HG03159 (cell line): ENCODE data around the gene ASCC1.
"Not testable (repeated sequence)": the region's sequence is repeated elsewhere in the genome, so short reads cannot be mapped to it uniquely, and the experiment has no call there.

Source experiments
- ATAC-seq: cut with Tn5 transposase; IDR thresholded peaks from one replicate; pipeline ENCODE4 v1.9.1; 2021; ENCODE audit warnings: mild to moderate bottlenecking, moderate library complexity; ENCODE audit not compliant: unreplicated experiment

ASCC1 gene

DNA sequence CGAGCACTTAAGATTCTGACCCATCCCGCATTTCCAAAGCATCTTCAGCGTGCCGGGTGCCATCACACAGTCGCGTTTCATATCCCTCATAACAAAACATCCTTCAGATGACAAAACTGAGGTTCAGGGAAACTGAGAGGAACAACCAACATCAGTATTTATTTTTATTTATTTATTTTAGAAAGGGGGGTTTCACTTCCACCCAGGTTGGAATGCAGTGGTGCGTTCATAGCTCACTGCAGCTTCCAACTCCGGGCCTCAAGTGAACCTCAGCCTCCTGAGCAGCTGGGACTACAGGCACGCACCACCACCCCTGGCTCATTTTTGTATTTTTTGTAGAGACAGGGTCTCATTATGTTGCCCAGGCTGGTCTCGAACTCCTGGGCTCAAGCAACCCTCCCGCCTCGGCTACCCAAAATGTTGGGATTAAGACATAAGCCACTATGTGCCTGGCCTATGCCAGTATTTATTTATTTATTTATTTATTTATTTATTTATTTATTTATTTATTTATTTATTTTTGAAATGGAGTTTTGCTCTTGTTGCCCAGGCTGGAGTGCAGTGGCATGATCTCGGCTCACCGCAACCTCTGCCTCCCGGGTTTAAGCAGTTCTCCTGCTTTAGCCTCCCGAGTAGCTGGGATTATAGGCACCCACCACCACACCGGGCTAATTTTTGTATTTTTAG lies 33.2 kb upstream of the ASCC1 start:
- peak; percentile 6 for ATAC-seq

DNA sequence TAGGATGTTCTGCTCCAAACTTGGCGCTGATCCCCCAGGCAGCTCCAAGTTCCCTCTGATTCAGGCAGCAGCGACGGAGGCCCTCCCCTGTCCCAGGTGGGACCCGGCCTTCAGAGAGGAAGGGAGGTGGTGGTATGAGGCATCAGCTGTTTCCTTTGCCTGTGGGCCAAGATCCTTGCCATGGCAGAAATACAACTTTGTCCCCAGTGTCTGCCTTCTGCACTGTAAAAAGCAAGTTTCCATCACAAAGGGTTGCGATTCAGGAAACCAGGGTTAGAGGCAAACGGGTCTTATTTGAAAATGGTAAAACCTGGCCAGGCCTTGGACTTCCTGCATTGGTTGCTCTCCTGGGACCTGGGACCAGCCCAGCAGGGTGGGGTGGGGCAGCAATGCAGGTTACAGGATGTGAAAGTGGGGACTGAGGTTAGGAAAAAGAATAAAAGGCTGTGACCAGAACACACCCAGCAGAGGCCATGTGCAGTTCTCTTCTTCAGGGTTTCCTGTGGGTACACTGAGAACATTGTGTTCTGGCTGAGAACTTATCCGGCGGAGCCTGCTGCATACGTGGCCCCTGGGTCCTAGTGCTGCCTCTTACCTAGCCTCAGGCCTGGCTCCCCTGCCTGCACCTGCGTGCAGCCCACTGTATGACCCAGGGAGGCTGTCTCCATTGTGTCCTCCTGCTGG lies 32.5 kb upstream of the ASCC1 start:
- ATAC-seq, result peak; percentile 83

DNA sequence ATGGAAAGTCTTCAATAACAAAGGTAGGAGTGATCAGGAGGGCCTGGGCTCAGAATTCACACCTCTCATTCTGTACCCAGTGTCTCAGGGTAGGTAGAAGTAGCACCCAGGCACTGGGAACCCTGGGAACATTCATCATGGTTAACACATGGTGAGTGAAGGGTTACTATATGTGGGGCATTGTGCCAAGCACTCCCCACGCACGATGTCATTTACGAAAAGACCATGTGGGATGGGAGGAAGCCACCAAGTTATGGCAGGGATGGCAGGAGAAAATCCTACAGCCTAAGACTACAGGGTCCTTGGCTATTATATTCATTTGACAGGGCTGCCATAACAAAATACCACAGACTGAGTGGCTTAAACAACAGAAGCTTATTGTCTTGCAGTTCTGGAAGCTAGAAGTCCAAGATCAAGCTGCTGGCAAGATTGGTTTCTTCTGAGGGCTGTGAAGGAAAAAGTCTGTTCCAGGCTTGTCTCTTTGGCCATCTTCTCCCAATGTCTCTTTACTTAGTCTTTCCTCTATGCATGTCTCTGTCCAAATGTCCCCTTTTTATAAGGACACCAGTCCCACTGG lies 30.0 kb upstream of the ASCC1 start:
- no peak for ATAC-seq

DNA sequence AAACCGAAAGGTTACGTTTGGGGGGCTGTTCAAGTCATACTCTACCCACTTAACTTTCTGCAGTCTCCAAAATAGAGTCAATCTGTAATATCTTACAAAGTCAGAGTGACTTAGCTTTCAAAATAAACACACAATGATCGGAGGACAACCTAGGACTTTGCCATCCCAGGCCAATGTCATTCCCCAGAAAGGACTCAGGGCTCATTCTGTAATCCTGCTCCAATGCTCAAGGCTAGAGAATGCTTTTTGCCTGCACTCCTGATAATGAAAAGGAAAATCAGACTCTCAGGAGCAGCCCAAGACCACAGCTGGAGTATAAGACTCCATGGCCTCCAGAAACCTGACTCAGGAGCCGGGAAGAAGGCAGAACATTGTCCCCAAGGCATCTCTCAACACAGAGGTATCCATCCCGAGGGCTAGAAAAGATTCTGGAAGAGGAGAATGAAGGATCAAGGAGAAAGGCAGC lies 28.5 kb upstream of the ASCC1 start:
- ATAC-seq, result no peak

DNA sequence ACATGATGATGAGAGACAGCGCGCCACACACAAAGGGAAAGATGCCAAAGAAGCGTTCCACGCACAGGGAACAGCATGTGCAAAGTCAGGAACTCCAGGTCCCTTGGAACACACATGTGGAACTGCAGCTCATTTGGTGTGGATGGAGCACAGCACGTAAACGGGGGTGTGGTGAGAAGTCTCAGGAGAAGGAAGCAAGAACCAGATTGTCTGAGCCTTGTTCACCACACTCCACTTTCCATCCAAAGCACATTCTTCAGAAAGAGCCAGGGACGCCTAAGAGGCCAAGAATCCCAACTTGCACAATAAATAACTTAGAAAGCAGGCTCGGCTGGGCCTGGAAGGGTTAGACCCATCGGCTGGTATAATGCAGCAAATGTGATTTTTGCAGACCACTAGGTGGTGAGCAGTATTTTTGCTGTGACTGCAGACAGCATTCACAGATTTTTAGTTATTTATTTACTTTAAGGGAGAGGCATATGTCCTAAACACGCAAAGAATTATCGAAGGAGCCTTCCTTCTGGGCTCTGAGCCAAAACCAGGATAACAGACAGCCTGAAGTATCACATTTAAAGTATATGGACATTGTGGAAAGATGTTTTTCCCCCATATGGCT lies 27.9 kb upstream of the ASCC1 start:
- ATAC-seq, result no peak

DNA sequence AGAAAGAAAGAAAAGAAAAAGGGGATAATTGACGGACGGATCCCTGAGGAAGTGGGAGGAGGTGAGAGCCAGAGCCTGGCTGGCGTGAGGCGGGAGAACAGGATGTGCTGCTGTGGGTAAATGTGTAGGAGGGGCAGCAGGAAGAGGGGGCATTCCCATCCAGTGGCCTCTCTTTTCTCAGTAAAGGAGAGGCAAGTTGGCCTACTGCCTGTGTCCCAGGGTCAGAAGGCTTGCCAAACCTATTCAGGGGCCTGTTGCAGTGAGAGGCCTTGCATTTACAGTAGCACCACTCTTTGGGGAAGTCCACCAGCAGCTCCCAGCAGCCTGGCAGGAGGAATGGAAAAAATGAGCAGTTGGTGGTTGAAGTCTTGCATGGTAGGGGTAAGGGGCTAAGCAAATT lies 26.6 kb upstream of the ASCC1 start:
- no peak for ATAC-seq

DNA sequence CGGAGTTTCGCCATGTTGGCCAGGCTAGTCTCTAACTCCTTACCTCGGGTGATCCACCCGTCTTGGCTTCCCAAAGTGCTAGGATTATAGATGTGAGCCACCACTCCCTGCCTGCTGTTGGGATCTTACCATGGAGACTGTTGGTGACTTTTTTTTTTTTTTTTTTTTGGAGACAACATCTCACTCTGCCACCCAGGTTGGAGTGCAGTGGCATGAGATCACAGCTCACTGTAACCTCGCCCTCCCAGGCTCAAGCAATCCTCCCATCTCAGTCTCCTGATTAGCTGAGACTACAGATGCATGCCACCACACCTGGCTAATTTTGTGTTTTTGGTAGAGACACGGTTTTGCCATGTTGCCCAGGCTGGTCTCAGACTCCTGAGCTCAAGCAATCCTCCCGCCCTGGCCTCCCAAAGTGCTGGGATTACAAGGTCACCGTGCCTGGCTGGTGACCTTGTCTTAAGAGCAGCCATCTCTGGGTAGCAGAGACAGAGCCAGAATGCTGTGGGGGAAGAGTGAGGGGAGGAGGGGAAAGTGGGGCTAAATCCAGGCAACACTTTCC lies 25.7 kb upstream of the ASCC1 start:
- ATAC-seq, result no peak

DNA sequence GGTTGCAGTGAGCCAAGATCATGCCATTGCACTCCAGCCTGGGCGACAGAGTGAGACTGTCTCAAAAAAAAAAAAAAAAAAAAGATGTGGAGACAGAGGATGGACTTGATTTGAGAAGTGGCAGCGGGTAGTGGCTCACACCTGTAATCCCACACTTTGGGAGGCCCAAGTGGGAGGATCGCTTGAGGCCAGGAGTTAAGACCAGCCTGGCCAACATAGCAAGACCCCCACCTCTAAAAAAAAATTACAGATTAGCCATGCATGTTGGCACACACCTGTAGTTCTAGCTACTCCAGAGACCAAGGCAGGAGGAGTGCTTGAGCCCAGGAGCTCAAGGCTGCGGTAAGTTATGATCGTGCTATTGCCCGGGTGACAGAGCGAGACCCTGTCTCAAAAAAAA lies 24.3 kb upstream of the ASCC1 start:
- ATAC-seq, result no peak

DNA sequence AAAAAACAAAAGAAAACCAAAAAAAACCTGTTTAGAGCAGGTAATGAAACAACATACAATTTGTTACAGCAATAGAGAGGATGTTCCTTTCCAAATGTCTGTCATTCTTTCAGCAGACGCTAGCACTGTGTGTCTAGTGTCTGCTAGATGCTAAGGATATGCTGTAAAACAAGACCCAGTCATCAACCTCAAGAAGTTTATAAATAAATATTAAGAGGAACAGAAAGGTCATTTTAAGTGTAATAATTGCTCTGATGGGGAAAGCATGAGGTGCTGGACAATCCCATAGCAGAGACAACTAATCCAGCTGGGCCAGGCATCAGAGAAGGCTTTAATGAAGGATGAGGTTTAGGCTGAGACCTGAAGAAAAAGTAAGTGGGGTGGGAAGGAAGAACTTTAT lies 23.3 kb upstream of the ASCC1 start:
- no peak for ATAC-seq

DNA sequence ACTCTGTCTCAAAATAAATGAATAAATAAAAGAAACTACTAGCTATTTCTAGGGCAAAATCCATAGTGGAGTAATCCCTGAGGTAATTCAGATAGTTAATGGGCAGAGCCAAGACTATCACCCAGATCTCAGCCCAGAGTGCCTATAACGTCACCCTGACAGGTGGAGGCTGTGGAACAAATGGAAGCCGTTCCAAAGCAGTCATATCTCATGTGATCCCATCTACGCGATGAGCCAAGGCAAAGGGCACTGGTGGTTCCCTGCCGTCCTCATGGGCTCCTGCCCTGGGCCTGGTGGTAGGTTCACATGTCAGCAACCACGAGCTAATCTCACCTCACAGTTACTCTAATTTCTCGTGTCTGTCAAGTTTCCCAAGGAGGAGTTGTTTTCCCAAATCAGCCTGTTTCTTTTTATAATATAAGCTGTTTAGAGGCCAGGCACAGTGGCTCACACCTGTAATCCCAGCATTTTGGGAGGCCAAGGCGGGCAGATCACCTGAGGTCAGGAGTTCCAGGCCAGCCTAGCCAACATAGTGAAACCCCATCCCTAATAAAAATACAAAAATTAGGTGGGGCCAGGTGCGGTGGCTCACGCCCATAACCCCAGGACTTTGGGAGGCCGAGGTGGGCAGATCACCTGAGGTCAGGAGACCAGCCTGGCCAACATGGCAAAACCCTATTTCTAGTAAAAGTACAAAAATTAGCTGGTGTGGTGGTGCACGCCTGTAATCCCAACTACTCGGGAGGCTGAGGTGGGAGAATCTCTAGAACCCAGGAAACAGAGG lies 22.5 kb upstream of the ASCC1 start:
- no peak for ATAC-seq

DNA sequence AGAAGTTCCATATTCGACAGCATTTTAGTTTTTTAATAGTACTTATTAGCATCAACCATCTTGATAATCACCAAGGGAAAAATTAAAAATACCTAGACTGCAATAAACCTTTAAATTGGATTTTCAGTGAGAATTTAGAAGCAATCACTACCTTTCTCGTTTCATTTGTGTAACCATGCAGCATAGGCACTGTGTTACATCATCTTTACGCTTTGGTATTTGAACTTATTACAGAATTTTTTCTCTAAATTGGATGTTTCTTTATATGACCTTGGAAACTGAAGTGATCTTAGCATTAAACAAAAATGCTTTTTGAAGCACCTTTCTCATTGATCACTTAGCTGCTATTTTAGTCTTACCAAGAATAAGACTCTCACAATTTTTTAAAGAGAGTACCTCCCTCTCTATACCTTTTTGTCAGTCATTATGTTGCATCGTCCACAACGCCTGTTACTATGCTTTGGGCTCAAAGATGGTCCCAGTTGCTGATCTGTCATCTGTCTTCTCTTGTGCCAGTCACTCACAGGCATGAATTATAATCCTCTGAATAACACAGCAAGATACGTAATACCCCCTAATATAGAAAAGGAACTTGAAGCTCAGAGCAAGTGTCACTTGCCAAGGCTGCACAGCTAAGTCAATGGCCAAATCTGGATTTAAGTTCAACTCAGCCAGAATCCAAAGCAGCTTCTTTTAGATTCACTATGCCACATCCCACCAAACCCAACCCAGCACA lies 19.6 kb upstream of the ASCC1 start:
- ATAC-seq, result no peak

DNA sequence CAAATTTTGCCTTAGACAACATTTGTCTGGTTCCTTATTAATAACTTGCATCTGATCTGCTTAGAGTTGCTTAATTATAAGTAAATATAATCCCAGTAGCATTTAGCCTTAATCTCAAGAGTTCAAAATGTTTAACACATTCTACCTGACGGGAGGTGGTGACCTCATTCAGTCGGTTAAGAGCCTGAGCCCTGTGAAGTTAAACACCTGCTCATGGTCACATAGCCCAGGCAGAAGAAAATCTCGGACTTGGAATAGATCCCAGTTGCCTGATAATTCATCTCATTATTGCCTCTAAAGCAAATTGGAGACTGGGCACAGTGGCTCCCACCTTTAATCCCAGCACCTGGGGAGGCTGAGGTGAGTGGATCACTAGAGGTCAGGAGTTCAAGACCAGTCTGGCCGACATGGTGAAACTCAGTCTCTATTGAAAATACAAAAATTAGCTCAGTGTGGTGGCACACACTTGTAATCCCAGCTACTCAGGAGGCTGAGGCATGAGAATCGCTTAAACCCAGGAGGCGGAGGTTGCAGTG lies 18.6 kb upstream of the ASCC1 start:
- no peak for ATAC-seq

DNA sequence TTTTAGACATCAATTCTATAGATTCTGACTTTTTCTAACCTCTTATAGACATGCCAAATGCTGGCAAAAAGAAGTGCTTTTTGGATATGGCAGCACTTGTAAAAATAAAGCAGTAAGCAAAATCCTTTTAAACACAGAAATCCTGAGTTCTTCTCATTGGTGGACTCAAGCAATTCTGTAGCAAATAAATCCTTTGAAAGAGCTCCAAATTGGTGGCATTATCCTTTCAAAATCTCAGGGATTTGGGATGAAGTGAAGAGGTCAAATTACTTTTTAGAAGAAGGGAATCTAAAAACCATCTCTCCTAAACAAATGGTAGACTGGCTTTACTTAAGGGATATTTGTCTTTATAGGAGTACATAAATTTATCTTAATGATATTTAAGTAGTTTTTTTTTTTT lies 17.5 kb upstream of the ASCC1 start:
- ATAC-seq, result no peak

DNA sequence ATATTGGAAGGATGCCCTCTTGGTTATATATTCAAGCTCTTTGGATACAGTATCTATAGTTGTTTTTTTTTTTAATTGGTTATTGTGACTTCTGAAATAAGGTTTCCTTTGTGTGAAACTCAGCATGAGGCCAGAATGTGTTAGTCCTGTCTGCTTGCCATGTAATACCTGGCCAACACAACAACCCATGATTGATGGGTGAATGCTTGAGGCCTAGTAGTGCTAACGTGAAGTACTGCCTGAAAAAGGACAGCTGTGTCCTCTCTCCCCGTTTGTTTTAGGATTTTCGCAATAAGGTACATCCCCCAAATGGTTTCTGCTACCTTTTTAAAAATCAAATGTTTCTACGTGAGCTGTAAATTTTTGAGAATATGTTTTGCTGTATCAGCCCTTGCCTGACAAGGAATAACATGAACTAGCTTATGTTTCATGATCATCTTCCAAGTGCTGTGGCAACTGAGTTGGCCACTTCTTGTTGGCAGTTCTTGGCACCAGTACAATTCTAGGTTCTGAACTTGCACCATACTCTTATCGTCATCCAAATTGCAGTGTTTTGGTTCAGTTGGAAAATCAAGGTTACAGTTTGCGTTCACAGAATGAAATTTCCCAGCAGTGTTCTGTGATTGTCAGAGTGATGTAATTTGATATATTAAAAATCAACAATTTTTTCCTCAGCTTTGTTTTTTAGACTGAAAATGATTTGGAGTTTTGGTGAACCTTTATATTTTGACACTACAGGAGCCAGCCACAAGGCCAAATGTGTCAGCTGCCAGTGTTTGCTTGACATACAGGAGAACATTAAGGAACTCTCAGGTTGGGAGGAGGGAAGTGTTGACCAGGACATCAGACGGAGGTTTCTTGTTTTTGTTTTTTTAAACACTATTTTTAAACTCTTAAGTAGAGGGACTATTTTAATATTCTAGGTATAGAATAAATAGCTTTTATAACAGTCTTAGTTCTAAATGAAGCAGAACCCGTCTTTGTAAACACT lies 13.5 kb upstream of the ASCC1 start:
- ATAC-seq, result no peak

DNA sequence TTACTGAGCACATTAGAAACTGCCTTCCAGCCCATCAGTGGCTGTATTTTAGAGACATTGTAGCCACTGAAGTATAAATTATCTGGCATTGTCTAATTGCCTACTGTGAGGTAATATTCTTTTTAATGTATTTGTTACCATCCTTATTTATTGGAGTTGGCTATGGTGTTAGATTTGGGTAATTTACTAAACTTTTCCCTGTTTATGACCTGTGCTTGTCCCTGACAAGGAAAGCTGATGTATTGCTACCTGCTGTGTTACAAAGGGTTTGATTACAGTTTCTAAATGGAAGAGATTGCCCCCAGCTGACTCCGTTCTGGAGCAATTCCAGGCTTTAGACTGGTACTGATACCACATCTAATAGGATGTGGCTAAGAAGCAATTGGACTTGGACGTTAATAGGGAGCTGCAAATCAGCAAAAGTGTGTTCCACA lies 12.3 kb upstream of the ASCC1 start:
- no peak for ATAC-seq

DNA sequence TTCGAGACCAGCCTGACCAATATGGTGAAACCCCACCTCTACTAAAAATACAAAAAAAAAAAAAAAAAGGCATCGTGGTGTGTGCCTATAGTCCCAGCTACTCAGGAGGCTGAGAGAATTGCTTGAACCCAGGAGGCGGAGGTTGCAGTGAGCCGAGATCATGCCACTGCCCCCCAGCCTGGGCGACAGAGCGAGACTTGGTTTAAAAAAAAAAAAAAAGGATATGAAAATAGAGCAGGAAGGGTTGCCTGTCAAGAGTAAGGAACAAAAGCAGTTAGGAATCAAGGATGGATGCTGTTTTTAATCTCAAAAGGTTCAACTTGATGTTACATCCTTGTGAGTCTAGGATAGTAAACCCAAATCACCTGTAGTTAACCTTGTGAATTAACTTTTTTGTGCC lies 11.8 kb upstream of the ASCC1 start:
- ATAC-seq, result no peak

DNA sequence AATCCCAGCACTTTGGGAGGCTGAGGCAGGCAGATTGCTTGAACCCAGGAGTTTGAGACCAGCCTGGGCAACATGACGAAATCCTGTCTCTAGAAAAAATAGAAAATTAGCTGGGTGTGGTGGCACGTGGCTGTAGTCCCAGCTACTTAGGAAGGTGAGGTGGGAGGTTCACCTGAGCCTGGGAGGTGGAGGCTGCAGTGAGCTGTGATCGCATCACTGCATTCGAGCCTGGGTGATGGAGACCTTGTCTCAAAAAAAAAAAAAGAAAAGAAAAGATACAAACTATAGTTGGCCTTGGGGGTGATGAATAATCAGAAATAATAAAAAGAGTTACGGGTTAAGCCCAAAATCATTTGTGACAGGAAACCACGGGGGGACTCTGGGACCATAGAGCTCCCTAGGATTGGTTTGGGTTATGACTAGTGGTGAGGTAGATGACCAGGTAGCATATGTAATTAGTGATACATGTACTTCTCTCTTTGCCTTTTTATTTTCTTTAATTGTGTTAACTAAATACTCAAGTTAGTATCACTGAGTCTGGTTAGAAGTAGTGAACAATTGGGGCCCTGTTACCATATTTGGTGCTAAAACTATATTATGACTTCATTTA lies 10.4 kb upstream of the ASCC1 start:
- ATAC-seq, result no peak

DNA sequence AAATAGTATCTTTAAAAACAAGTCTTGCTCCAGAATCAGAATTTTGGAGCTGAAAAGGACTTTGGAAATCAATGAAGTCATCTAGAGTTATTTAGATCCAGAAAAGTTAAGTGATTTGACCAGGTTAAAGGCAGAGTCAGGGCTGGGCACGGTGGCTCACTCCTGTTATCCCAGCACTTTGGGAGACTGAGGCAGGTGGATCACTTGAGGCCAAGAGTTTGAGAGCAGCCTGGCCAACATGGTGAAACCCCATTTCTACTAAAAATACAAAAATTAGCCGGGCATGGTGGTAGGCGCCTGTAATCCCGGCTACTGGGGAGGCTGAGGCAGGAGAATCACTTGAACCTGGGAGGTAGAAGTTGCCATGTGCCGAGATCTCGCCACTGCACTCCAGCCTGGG lies 8.1 kb upstream of the ASCC1 start:
- not testable (repeated sequence) for ATAC-seq
